Ovary (tissue), 9 donors: ENCODE data around the gene GADD45A. TPM values are rescaled to one million over a fixed set of nuclear protein-coding genes. Genes with fewer than 3 reads are reported as not detected.

ENCODE experiments used
- DNase-seq, 5 donors: peaks; one replicate each; pipeline ENCODE4 v3.0.0-alpha.2; 2019 to 2020
- H3K27ac ChIP-seq, 2 donors: fragments of 200-600 bp; one replicate each; pipeline versions ENCODE4 v1.5.1 to v1.8.0; 2019 to 2022
- H3K27me3 ChIP-seq: fragments of 200-600 bp; one replicate; pipeline ENCODE4 v1.8.0; 2022
- H3K36me3 ChIP-seq: fragments of 200-600 bp; sonication (generic); one replicate; pipeline ENCODE4 v1.5.1; 2019
- H3K4me1 ChIP-seq: one replicate; pipeline ENCODE4 v1.8.1; 2013; ENCODE audit warnings: mild to moderate bottlenecking, moderate library complexity; ENCODE audit not compliant: insufficient read depth
- H3K4me3 ChIP-seq: fragments of 200-600 bp; sonication (generic); one replicate; pipeline ENCODE4 v1.5.1; 2017
- H3K9me3 ChIP-seq, 2 donors: fragments of 200-600 bp in 1 of 2; sonication (generic) in 1 of 2; one replicate each; pipeline versions ENCODE4 v1.5.1 to v1.8.1; 2013 to 2019; ENCODE audit warnings: mild to moderate bottlenecking in 1 of 2, moderate library complexity in 1 of 2
- EP300 ChIP-seq: sonication (generic); formaldehyde crosslinking; IDR thresholded peaks from one replicate; pipeline ENCODE4 v1.6.1; 2017; ENCODE audit warnings: antibody characterized with exemption
- POLR2A ChIP-seq: fragments of 450-650 bp; IDR thresholded peaks from one replicate; pipeline ENCODE4 v1.6.1; 2017; ENCODE audit warnings: antibody characterized with exemption, mild to moderate bottlenecking, moderate library complexity
- WGBS, 3 donors: extraction: QIAGEN DNeasy Blood & Tissue Kit in 1 of 3; methylation state at CpG; one replicate each; pipeline versions ENCODE4 v1.1.5 to v1.1.7; 2013 to 2017; 5-methylcytosine and 5-hydroxymethylcytosine counted together
- intact Hi-C, 4 donors: fragments of 100-400 bp; cut with DNase I; formaldehyde crosslinking; loops; one replicate each; pipeline versions ENCODE4 v1.11.0 to v1.15.1; 2022 to 2023
- polyA plus RNA-seq, 2 donors: library from polyadenylated mRNA; stranded (reverse); fragments of 200-250 nt in 1 of 2; fragments of 350-450 nt in 1 of 2; fragmentation: Illumina TruSeq in 1 of 2; extraction: RNeasy Lipid Tissue Mini Kit (QIAGEN cat#74804) in 1 of 2; gene quantifications; one replicate each; pipeline ENCODE4 v1.2.3, GENCODE V29; 2013 to 2014
- total RNA-seq, 7 donors: library from RNA; depleted of rRNA in 2 of 7; stranded (reverse); fragments of >200 nt in 2 of 7; fragmentation: NEBNext Ultra II Directional in 3 of 7; extraction: Animal tissue kit (Norgen Biotek cat#: 25700) in 3 of 7; gene quantifications; one replicate each; pipeline versions ENCODE4 v1.1.0 to v1.2.4, GENCODE V29; 2016 to 2023
- TF ChIP-seq, protein P1 (sequence below), 3 donors: fragments of 450-650 bp in 2 of 3; fragments of 200-600 bp in 1 of 3; IDR thresholded peaks; one replicate each; pipeline versions ENCODE4 v1.5.1 to v1.8.0; 2016 to 2022; ENCODE audit warnings: antibody characterized with exemption in 3 of 3, mild to moderate bottlenecking in 1 of 3
- donor health status: DM: no; HTN: no; CAD: no; lungs with moderate emphysema.
- donor health status: DM: no; HTN: no; CAD: no.
- donor health status: Bipolar disorder and iron deficiency.
- donor health status: DM: yes; HTN: yes; CAD: no.
- donor health status: DM: no; HTN: no; CAD: no.
- donor health status: DM: yes; HTN: yes; CAD: no.

The GADD45A gene
- total and polyA plus RNA-seq, 9 donors = 22.1 to 132 (median 37.5) TPM

DNA sequence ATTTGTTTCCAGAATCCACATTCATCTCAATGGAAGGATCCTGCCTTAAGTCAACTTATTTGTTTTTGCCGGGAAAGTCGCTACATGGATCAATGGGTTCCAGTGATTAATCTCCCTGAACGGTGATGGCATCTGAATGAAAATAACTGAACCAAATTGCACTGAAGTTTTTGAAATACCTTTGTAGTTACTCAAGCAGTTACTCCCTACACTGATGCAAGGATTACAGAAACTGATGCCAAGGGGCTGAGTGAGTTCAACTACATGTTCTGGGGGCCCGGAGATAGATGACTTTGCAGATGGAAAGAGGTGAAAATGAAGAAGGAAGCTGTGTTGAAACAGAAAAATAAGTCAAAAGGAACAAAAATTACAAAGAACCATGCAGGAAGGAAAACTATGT lies 2.6 kb downstream of the GADD45A start:
- Histone ChIP-seq H3K36me3 (no peaks in the 10 kb centered on the region), H3K9me3 (no peaks in the 10 kb centered on the region), H3K4me1 (peaks cover 8% of the 10 kb centered on the region), H3K4me3 (peak overlapping the region; percentile 90), H3K27me3 (no peaks in the 10 kb centered on the region), H3K27ac (no peak overlapping the region)
- DNase-seq = no peak
- TF ChIP-seq, protein P1, sequence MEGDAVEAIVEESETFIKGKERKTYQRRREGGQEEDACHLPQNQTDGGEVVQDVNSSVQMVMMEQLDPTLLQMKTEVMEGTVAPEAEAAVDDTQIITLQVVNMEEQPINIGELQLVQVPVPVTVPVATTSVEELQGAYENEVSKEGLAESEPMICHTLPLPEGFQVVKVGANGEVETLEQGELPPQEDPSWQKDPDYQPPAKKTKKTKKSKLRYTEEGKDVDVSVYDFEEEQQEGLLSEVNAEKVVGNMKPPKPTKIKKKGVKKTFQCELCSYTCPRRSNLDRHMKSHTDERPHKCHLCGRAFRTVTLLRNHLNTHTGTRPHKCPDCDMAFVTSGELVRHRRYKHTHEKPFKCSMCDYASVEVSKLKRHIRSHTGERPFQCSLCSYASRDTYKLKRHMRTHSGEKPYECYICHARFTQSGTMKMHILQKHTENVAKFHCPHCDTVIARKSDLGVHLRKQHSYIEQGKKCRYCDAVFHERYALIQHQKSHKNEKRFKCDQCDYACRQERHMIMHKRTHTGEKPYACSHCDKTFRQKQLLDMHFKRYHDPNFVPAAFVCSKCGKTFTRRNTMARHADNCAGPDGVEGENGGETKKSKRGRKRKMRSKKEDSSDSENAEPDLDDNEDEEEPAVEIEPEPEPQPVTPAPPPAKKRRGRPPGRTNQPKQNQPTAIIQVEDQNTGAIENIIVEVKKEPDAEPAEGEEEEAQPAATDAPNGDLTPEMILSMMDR (IDR thresholded peaks at IDR 0.05) = no peak
- TF ChIP-seq POLR2A (no peak), EP300 (no peak)
- intact Hi-C loops = loop anchor here in 3 of 4 donors (5.0 to 10.0 kb wide), 5 partner anchors 60 to 153 kb away; no protein-coding TSS in a partner anchor
- 49 to 62% (median 58%) methylated on average over 4 of the region's 4 CpGs for WGBS, 3 donors

DNA sequence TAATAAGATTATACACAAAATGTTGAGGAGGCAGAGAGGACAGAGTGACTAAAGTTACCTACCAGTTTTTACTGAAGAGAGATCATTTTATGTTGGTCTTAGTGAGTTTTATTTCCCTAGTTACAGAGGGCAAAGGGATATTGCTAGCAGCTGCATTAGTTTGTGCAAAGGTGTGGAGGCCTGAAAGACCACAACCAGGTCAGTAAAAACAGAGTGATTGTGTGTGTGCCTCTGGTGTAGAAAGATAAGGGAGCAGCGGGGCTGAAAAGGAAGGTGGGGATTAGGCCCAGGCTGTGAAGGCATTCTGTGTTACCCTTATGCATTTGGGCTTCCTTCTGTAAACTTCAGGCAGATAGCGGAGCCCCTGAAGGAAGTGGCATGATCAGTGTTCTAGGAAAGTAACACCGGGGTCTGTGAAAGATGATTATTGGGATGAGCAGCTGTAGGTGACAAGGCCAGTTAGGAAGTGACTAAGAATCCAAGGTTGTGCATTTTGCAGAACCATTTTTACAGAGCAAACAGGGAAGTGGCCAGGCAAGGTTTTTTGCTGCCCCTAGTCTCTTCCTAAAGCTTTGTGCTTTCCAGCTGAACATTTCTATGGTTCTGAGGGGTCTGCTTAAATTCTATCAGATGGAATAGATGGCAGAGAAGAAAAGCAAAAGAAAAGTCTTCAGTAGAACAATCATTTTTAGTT lies 3.7 kb downstream of the GADD45A start:
- Histone ChIP-seq H3K27me3 (no peaks in the 10 kb centered on the region), H3K36me3 (no peaks in the 10 kb centered on the region), H3K9me3 (no peaks in the 10 kb centered on the region), H3K27ac (no peak overlapping the region), H3K4me1 (peaks cover 8% of the 10 kb centered on the region), H3K4me3 (no peak overlapping the region)
- intact Hi-C loops = loop anchor here in 3 of 4 donors (5.0 to 10.0 kb wide), 5 partner anchors 59 to 154 kb away; no protein-coding TSS in a partner anchor
- TF ChIP-seq POLR2A = no peak
- no peak for TF ChIP-seq EP300
- TF ChIP-seq, protein P1 (IDR thresholded peaks at IDR 0.05) = no peak
- 88 to 96% (median 90%) methylated on average over 3 of the region's 3 CpGs for WGBS, 3 donors
- no peak for DNase-seq

DNA sequence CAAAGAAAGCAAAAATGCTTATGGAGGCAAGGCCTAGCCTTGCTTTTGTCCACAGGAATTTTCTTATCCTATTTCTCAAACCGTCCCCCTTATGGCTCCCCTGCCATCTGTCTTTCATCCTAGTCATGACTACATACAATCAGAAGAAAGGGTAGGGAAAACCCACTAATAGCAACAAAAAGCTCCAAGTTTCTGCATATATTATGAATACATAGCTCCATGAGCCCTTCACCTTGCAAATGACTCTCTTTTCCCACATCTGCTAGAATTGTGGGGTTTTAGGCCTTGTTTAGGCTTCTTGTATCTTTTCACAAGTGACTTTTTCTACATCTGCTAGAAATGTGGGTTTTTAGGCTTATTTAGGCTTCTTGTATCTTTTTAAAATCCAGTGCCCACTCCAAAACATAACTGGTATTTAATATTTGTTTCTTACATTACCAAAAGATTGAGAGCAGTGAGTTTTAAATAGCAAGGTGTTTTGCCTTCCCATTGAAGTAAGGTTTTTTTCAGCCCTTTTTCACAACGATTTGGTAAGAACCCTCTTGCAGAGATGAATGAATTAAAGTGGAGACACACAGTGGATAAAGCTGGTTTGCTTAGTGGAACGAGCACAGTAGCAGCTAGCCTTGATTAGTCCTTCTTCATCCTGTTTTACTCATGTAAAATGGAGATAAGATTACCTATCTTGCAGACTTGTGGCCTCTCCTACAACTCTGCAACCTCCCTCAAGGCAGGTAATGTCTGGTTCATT lies 4.4 kb downstream of the GADD45A start:
- Histone ChIP-seq H3K9me3 (no peaks in the 10 kb centered on the region), H3K27me3 (no peaks in the 10 kb centered on the region), H3K4me1 (peaks cover 5% of the 10 kb centered on the region), H3K27ac (no peak overlapping the region), H3K36me3 (no peaks in the 10 kb centered on the region), H3K4me3 (no peak overlapping the region)
- WGBS, 3 donors = 58 to 67% (median 58%) methylated on average over 3 of the region's 3 CpGs
- TF ChIP-seq, protein P1 (IDR thresholded peaks at IDR 0.05) = no peak
- no peak for TF ChIP-seq POLR2A
- TF ChIP-seq EP300 = no peak
- intact Hi-C loops = loop anchor here in 3 of 4 donors (5.0 to 10.0 kb wide), 5 partner anchors 58 to 155 kb away; no protein-coding TSS in a partner anchor
- no peak for DNase-seq

DNA sequence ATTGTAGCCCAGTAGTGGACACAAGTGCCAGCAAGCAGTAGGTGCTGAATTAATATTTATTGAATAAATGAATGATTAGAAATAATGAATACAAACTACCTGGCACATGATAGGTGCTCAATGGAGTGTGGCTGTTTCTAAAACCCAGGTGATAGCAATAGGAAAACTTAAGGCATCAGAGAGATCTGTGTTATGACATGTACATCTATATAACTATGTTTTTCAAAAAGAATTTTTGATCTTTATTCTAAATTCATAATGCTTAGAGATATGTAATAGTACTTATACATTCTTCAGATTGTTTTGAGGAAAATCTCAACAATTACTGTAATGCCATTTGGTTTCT lies 5.0 kb downstream of the GADD45A start:
- H3K36me3 ChIP-seq = no peaks in the 10 kb centered on the region
- TF ChIP-seq, protein P1 (IDR thresholded peaks at IDR 0.05) = no peak
- TF ChIP-seq EP300 (no peak), POLR2A (no peak)
- no peaks in the 10 kb centered on the region for H3K9me3 ChIP-seq
- H3K27me3 ChIP-seq = no peaks in the 10 kb centered on the region
- no peak overlapping the region for H3K27ac ChIP-seq
- intact Hi-C loops = no loop called here
- H3K4me1 ChIP-seq = peaks cover 5% of the 10 kb centered on the region
- no peak overlapping the region for H3K4me3 ChIP-seq
- no peak for DNase-seq
